MCF 10A (cell line): Measurements from ENCODE around the gene MPZL1. TPM values are rescaled to one million over a fixed set of nuclear protein-coding genes. Genes with fewer than 3 reads are reported as not detected.

Experiments used
- BruUV-seq: library from RNA; stranded (reverse); fragments of 400-500 nt; replicated peaks from 2 replicates; lab custom pipeline; 2021; lab: Mats Ljungman, UMichigan
- CTCF ChIA-PET: fragments of 300-600 bp; sonication (Branson Sonifier 250); formaldehyde crosslinking; extraction: SDS; loops from one replicate; lab custom pipeline; 2021; ENCODE audit warnings: antibody characterized with exemption, inconsistent platforms; lab: Yijun Ruan, JAX
- POLR2A ChIA-PET: fragments of 300-600, 350-650 bp; sonication (Branson Sonifier 250); formaldehyde crosslinking; extraction: SDS; loops from one replicate; lab custom pipeline; 2020; ENCODE audit warnings: antibody characterized with exemption, inconsistent platforms; lab: Yijun Ruan, JAX
- DNase-seq: peaks from one replicate; pipeline ENCODE4 v3.0.0-alpha.2; 2018; ENCODE audit not compliant: unreplicated experiment
- H3K27ac Mint-ChIP-seq: one replicate; pipeline ENCODE4 v1.8.0; 2022; ENCODE audit warnings: mild to moderate bottlenecking, low read depth, mixed read lengths; ENCODE audit not compliant: unreplicated experiment
- H3K27me3 Mint-ChIP-seq: one replicate; pipeline ENCODE4 v1.8.0; 2022; ENCODE audit warnings: mixed read lengths; ENCODE audit not compliant: insufficient read depth, unreplicated experiment
- H3K36me3 Mint-ChIP-seq: one replicate; pipeline ENCODE4 v1.8.0; 2022; ENCODE audit warnings: mild to moderate bottlenecking, moderate library complexity, mixed read lengths; ENCODE audit not compliant: insufficient read depth, unreplicated experiment
- H3K4me1 Mint-ChIP-seq: one replicate; pipeline ENCODE4 v1.8.0; 2022; ENCODE audit warnings: mixed read lengths; ENCODE audit not compliant: insufficient read depth, unreplicated experiment
- H3K4me3 Mint-ChIP-seq: one replicate; pipeline ENCODE4 v1.8.0; 2022; ENCODE audit warnings: mild to moderate bottlenecking, moderate library complexity, mixed read lengths; ENCODE audit not compliant: unreplicated experiment
- H3K9me3 Mint-ChIP-seq: one replicate; pipeline ENCODE4 v1.8.0; 2022; ENCODE audit warnings: mixed read lengths; ENCODE audit not compliant: unreplicated experiment
- intact Hi-C: fragments of 100-400 bp; cut with micrococcal nuclease; formaldehyde crosslinking; loops from 2 replicates; pipeline ENCODE4 v1.14.1; 2022
- total RNA-seq: library from RNA; stranded (reverse); gene quantifications from 2 replicates; pipeline ENCODE4 v1.2.3, GENCODE V29; 2022
- TF ChIP-seq, protein P1 (sequence below): fragments of 200-600 bp; IDR thresholded peaks from one replicate; pipeline ENCODE4 v1.8.0; 2022; ENCODE audit warnings: antibody characterized with exemption, mild to moderate bottlenecking; ENCODE audit not compliant: unreplicated experiment

Gene MPZL1
- total RNA-seq, 1 experiment from 2014 or later: 169 TPM

- ChIA-PET POLR2A (interaction anchor here (0.6 to 1.4 kb wide), 4 partner anchors 9 to 22 kb away, joined by 3 to 4 read pairs (median 4); no protein-coding TSS in a partner anchor), CTCF (interaction anchor here (0.5 to 7.6 kb wide), 9 partner anchors 12 to 855 kb away, joined by 3 to 83 read pairs (median 4); partner anchors contain the start of gene CREG1)
- Mint-ChIP-seq H3K9me3 (no peaks in the 10 kb centered on the region), H3K36me3 (no peaks in the 10 kb centered on the region), H3K27me3 (no peaks in the 10 kb centered on the region), H3K27ac (no peak overlapping the region), H3K4me1 (peaks cover 11% of the 10 kb centered on the region), H3K4me3 (no peak overlapping the region)
- no peak for DNase-seq
- TF ChIP-seq, protein P1, sequence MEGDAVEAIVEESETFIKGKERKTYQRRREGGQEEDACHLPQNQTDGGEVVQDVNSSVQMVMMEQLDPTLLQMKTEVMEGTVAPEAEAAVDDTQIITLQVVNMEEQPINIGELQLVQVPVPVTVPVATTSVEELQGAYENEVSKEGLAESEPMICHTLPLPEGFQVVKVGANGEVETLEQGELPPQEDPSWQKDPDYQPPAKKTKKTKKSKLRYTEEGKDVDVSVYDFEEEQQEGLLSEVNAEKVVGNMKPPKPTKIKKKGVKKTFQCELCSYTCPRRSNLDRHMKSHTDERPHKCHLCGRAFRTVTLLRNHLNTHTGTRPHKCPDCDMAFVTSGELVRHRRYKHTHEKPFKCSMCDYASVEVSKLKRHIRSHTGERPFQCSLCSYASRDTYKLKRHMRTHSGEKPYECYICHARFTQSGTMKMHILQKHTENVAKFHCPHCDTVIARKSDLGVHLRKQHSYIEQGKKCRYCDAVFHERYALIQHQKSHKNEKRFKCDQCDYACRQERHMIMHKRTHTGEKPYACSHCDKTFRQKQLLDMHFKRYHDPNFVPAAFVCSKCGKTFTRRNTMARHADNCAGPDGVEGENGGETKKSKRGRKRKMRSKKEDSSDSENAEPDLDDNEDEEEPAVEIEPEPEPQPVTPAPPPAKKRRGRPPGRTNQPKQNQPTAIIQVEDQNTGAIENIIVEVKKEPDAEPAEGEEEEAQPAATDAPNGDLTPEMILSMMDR: no peak
- no TSS peak for BruUV-seq
- intact Hi-C loops: no loop called here
Measured at GRCh38 chr1:167693425-167694045, 28.2 kb upstream of the MPZL1 start.

- CTCF ChIA-PET: interaction anchor here (0.6 to 7.6 kb wide), 9 partner anchors 11 to 162 kb away, joined by 3 to 83 read pairs (median 5); no protein-coding TSS in a partner anchor
- H3K27me3 Mint-ChIP-seq: no peaks in the 10 kb centered on the region
- TF ChIP-seq, protein P1: no peak
- peaks cover 6% of the 10 kb centered on the region for H3K4me1 Mint-ChIP-seq
- no peak overlapping the region for H3K27ac Mint-ChIP-seq
- POLR2A ChIA-PET: interaction anchor here (0.5 to 2.9 kb wide), 3 partner anchors 31 to 75 kb away, joined by 3 to 8 read pairs (median 3); no protein-coding TSS in a partner anchor
- no TSS peak for BruUV-seq
- no peaks in the 10 kb centered on the region for H3K36me3 Mint-ChIP-seq
- H3K9me3 Mint-ChIP-seq: no peaks in the 10 kb centered on the region
- H3K4me3 Mint-ChIP-seq: no peak overlapping the region
- intact Hi-C loops: no loop called here
- no peak for DNase-seq
Measured at GRCh38 chr1:167694691-167695090, 27.1 kb upstream of the MPZL1 start.

DNA sequence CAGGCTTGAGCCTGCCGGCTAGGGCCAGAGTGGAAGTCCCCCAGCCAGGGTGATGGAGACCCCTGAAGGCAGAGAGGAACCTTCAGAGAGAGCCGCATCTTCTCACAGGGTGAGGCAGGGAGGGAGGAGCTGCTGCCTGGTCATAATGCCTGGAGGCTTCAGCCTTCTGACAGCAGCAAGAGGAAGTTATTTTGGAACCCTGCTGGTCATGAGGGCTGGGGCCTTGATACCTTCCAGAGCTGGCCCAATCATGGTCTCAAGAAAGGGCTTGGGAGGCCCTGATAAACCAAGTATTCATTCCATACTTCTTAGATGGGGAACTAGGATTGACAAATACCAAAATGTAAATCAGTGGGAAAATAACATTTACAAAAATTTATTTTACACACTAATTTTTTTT, 26.6 kb upstream of the MPZL1 start:
- ChIA-PET POLR2A (interaction anchor here (0.5 to 2.9 kb wide), 6 partner anchors 13 to 278 kb away, joined by 3 to 8 read pairs (median 3); partner anchors contain the start of genes DCAF6 and MPC2), CTCF (interaction anchor here (0.6 to 7.6 kb wide), 9 partner anchors 10 to 162 kb away, joined by 3 to 83 read pairs (median 5); no protein-coding TSS in a partner anchor)
- intact Hi-C loops: no loop called here
- no peaks in the 10 kb centered on the region for H3K9me3 Mint-ChIP-seq
- H3K4me1 Mint-ChIP-seq: peaks cover 6% of the 10 kb centered on the region
- no peak overlapping the region for H3K4me3 Mint-ChIP-seq
- BruUV-seq: no TSS peak
- H3K27me3 Mint-ChIP-seq: no peaks in the 10 kb centered on the region
- peak; percentile 35 for DNase-seq
- no peak overlapping the region for H3K27ac Mint-ChIP-seq
- H3K36me3 Mint-ChIP-seq: no peaks in the 10 kb centered on the region
- TF ChIP-seq, protein P1: no peak
